BE2C (cell line): Measurements from ENCODE around the gene SPIRE2.

Experiments used
- DNase-seq: peaks from one replicate; pipeline ENCODE4 v3.0.0-alpha.2; 2020
- H3K27me3 ChIP-seq: fragments of 250-450 bp; sonication (Bioruptor Pico); 2 replicates; pipeline ENCODE4 v1.5.1; 2020; ENCODE audit warnings: mild to moderate bottlenecking
- H3K36me3 ChIP-seq: fragments of 250-450 bp; sonication (Bioruptor Pico); 2 replicates; pipeline ENCODE4 v1.5.1; 2020; ENCODE audit warnings: mild to moderate bottlenecking
- H3K4me1 ChIP-seq: fragments of 250-450 bp; sonication (Bioruptor Pico); 2 replicates; pipeline ENCODE4 v1.5.1; 2020
- H3K4me3 ChIP-seq: 2 replicates; pipeline ENCODE4 v1.5.1; 2011; ENCODE audit warnings: low read depth, low read length
- H3K9me3 ChIP-seq: fragments of 250-450 bp; sonication (Bioruptor Pico); 2 replicates; pipeline ENCODE4 v1.5.1; 2020
- TF ChIP-seq, protein P1 (sequence below): IDR thresholded peaks from 2 replicates; pipeline ENCODE4 v1.5.1; 2012; ENCODE audit warnings: mild to moderate bottlenecking, low read depth, low read length

The SPIRE2 gene

DNA sequence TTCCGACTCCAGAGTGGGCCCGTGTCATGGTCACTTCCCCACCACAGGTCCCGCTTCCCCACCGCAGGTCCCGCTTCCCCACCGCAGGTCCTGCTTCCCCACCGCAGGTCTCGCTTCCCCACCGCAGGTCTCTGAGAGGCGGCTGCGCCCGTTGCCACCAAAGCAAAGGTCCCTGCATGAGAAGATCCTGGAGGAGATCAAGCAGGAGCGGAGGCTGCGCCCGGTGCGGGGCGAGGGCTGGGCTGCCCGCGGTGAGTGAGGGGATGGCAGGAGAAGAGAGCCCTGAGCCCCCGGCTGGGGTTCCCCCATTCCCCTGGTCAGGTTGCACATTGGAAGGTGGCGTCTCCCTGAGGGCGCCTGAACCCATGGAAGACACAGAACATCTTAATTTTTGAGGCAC lies 27.7 kb downstream of the SPIRE2 start:
- Histone ChIP-seq H3K4me1 (no peaks in the 10 kb centered on the region), H3K27me3 (no peaks in the 10 kb centered on the region), H3K36me3 (no peaks in the 10 kb centered on the region), H3K4me3 (no peak overlapping the region), H3K9me3 (no peaks in the 10 kb centered on the region)
- TF ChIP-seq, protein P1, sequence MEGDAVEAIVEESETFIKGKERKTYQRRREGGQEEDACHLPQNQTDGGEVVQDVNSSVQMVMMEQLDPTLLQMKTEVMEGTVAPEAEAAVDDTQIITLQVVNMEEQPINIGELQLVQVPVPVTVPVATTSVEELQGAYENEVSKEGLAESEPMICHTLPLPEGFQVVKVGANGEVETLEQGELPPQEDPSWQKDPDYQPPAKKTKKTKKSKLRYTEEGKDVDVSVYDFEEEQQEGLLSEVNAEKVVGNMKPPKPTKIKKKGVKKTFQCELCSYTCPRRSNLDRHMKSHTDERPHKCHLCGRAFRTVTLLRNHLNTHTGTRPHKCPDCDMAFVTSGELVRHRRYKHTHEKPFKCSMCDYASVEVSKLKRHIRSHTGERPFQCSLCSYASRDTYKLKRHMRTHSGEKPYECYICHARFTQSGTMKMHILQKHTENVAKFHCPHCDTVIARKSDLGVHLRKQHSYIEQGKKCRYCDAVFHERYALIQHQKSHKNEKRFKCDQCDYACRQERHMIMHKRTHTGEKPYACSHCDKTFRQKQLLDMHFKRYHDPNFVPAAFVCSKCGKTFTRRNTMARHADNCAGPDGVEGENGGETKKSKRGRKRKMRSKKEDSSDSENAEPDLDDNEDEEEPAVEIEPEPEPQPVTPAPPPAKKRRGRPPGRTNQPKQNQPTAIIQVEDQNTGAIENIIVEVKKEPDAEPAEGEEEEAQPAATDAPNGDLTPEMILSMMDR, result no peak
- no peak for DNase-seq

DNA sequence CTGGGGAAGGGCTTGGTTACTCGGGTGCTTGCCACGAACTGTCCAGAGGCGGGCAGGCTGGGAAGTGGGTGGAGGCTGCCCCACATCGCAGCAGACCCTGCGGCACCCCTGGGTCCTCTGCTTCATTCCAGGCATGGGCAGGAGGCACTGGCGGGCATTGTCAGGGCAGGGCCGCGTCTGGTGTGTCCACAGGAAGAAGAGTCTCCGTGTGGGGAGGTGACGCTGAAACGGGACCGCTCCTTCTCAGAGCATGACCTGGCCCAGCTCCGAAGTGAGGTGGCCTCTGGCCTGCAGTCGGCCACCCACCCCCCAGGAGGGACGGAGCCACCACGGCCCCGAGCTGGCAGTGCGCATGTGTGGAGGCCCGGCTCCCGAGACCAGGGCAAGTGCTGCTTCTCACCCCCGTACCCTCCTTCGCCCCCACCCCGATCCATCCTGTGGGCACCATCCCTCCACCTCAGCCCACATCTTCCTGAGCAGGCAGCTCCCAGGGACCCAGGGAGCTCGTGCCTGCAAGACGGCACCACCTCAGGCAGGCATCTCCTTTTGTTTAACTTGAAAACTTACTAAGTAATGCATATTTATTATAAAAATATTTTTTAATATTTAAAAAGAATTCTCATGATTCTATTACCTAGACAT lies 30.8 kb downstream of the SPIRE2 start:
- H3K36me3 ChIP-seq, result no peaks in the 10 kb centered on the region
- no peak overlapping the region for H3K4me3 ChIP-seq
- H3K27me3 ChIP-seq, result no peaks in the 10 kb centered on the region
- H3K9me3 ChIP-seq, result no peaks in the 10 kb centered on the region
- no peaks in the 10 kb centered on the region for H3K4me1 ChIP-seq
- no peak for DNase-seq
- TF ChIP-seq, protein P1, result no peak

DNA sequence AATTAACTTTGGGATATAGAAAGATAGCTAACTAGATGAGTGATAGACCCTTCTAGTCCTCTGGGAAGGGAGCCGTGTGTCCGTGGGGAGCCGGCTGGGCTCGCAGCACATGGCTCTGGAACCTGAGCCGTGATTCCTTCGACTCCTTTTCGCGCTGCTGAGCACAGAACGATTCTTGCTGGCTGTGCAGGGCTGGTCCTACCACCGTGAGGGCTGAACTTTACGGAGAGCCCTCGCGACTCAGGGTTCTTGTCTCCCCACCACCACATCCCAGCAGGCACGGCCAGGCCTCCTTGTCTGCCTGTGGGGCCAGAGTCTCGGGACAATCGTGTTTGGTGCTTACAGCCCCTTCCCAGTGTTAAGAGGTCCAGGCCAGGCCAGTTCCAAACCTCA lies 31.3 kb downstream of the SPIRE2 start:
- no peaks in the 10 kb centered on the region for H3K27me3 ChIP-seq
- H3K4me1 ChIP-seq, result no peaks in the 10 kb centered on the region
- no peaks in the 10 kb centered on the region for H3K9me3 ChIP-seq
- DNase-seq, result no peak
- no peak overlapping the region for H3K4me3 ChIP-seq
- TF ChIP-seq, protein P1, result no peak
- no peaks in the 10 kb centered on the region for H3K36me3 ChIP-seq

DNA sequence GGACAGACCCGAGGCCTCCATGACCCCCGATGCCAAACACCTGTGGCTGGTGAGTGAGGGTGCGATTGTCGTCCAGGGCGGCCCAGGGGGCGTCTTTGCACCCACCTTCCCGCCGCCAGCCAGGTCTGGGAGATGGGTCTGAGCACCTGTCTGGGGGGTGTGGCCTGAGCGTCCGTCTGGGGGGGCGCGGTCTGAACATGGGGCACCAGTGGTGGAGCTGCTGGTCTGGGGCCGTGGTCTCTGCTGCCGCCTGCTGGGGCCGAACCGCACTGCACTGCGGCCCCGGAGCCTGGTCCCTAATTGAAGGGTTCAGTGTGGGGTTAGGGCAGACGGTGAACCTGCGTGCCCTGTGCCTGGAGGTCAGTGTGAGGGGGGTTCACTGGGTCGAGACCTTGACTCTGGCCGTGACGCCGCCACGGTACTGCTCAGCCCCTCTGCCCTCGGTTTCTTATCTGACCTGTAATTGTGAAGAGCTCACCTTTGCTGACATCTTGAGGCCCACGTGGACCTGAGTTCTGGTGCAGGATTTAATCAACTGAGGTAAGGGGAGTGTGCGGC lies 32.6 kb downstream of the SPIRE2 start:
- peak; percentile 73 for DNase-seq
- Histone ChIP-seq H3K36me3 (no peaks in the 10 kb centered on the region), H3K27me3 (no peaks in the 10 kb centered on the region), H3K9me3 (no peaks in the 10 kb centered on the region), H3K4me3 (no peak overlapping the region), H3K4me1 (no peaks in the 10 kb centered on the region)
- TF ChIP-seq, protein P1, result peak; percentile 94

DNA sequence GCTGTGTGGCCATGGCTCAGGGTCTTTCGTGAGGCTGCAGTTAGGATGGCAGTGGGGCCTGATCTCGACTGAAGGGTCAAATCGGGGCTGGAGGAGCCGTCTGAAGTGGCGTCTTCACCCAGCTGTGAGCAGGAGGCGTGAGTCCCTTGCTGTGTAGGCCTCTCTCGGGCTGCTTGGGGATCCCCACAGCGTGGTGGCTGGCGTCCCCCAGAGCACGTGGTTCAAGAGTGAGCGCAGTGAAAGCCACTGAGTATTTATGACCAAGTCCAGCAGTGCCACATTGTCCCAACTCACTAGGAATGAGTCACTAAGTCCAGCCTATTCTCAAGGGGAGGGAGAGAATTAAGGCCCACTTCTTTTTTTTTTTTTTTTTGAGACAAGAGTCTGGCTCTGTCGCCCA lies 33.4 kb downstream of the SPIRE2 start:
- TF ChIP-seq, protein P1, result no peak
- Histone ChIP-seq H3K27me3 (no peaks in the 10 kb centered on the region), H3K4me1 (no peaks in the 10 kb centered on the region), H3K9me3 (no peaks in the 10 kb centered on the region), H3K36me3 (no peaks in the 10 kb centered on the region), H3K4me3 (no peak overlapping the region)
- no peak for DNase-seq

DNA sequence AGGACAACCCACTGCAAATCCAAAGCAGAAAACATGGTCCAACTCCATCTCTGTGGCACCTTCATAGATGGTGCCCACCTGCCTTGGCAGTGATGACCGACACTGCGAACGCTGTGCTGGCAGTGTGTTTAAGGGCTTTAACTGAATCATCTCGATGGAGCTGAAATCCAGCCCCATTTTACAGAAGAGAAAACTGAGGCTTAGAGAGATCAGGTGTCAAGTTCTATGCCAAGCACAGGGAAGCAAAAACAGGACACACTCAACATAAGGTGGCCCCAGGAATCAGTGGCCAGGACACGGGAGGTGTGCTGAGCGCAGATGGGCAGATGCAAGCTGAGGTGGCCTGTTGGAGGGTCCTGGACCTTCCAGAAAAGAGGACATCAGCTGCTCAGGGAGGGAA lies 34.5 kb downstream of the SPIRE2 start:
- Histone ChIP-seq H3K9me3 (no peaks in the 10 kb centered on the region), H3K36me3 (no peaks in the 10 kb centered on the region), H3K4me3 (no peak overlapping the region), H3K4me1 (no peaks in the 10 kb centered on the region), H3K27me3 (no peaks in the 10 kb centered on the region)
- DNase-seq, result no peak
- TF ChIP-seq, protein P1, result no peak
